Endodermal cell (in vitro differentiated cells): ENCODE results near the gene MAP2K6. TPM values are rescaled to one million over a fixed set of nuclear protein-coding genes. Genes with fewer than 3 reads are reported as not detected.

Experiments
- DNase-seq: peaks from one replicate; pipeline ENCODE4 v3.0.0-alpha.2; 2017
- H3K27ac ChIP-seq: 2 replicates; pipeline ENCODE4 v1.5.1; 2013; ENCODE audit warnings: mild to moderate bottlenecking, low read depth, low read length, moderate library complexity
- H3K27me3 ChIP-seq: 2 replicates; pipeline ENCODE4 v1.6.1; 2013; ENCODE audit warnings: mild to moderate bottlenecking, low read length, moderate library complexity; ENCODE audit not compliant: insufficient read depth, control insufficient read depth, poor library complexity, severe bottlenecking
- H3K36me3 ChIP-seq: 2 replicates; pipeline ENCODE4 v1.7.0; 2013; ENCODE audit warnings: mild to moderate bottlenecking, low read length, moderate library complexity; ENCODE audit not compliant: control insufficient read depth, insufficient read depth
- H3K4me1 ChIP-seq: one replicate; pipeline ENCODE4 v1.7.0; 2013; ENCODE audit warnings: low read length; ENCODE audit not compliant: control insufficient read depth, insufficient read depth
- H3K4me3 ChIP-seq: 2 replicates; pipeline ENCODE4 v1.5.1; 2013; ENCODE audit warnings: mild to moderate bottlenecking, low read length, moderate library complexity
- H3K9ac ChIP-seq: 2 replicates; pipeline ENCODE4 v1.6.1; 2013; ENCODE audit warnings: mild to moderate bottlenecking, low read length, moderate library complexity; ENCODE audit not compliant: poor library complexity, severe bottlenecking; ENCODE audit errors: extremely low read depth
- H3K9me3 ChIP-seq: 2 replicates; pipeline ENCODE4 v1.6.1; 2013; ENCODE audit warnings: mild to moderate bottlenecking, low read length, moderate library complexity; ENCODE audit not compliant: control insufficient read depth
- H3K27ac Mint-ChIP-seq: 2 replicates; pipeline ENCODE4 v1.8.0; 2020; ENCODE audit warnings: mixed read lengths
- H3K27me3 Mint-ChIP-seq: 2 replicates; pipeline ENCODE4 v1.8.0; 2021; ENCODE audit warnings: mild to moderate bottlenecking, mixed read lengths; ENCODE audit not compliant: insufficient read depth
- H3K36me3 Mint-ChIP-seq: 2 replicates; pipeline ENCODE4 v1.8.0; 2020; ENCODE audit warnings: low read depth, mixed read lengths
- H3K4me1 Mint-ChIP-seq: 2 replicates; pipeline ENCODE4 v1.8.0; 2020; ENCODE audit warnings: mixed read lengths
- H3K4me3 Mint-ChIP-seq: 2 replicates; pipeline ENCODE4 v1.8.0; 2020; ENCODE audit warnings: mild to moderate bottlenecking, moderate library complexity, mixed read lengths
- H3K9me3 Mint-ChIP-seq: 2 replicates; pipeline ENCODE4 v1.8.0; 2020; ENCODE audit warnings: mild to moderate bottlenecking, mixed read lengths
- CTCF ChIP-seq: fragments of 200-600 bp; sonication (generic); conservative IDR thresholded peaks from 2 replicates; pipeline ENCODE4 v1.5.0; 2021; ENCODE audit warnings: antibody characterized with exemption, mild to moderate bottlenecking
- WGBS, 2 experiments: methylation state at CpG; one replicate each; pipeline versions ENCODE4 v1.1.5 to v1.1.7; 2013; ENCODE audit warnings: missing lambda C conversion rate in 2 of 2, mixed read lengths in 1 of 2; ENCODE audit not compliant: insufficient coverage in 1 of 2, insufficient read length in 1 of 2; 5-methylcytosine and 5-hydroxymethylcytosine counted together
- total RNA-seq, 2 donors: library from RNA; stranded (reverse); fragmentation: NEBNext Ultra II Directional in 1 of 2; extraction: Animal tissue kit (Norgen Biotek cat#: 25700) in 1 of 2; gene quantifications; 2 replicates in 1 of 2; 3 replicates in 1 of 2; pipeline ENCODE4 v1.2.1, GENCODE V29; 2021

The MAP2K6 gene
- total RNA-seq, 2 donors from 2014 or later = 42.2 to 55.3 TPM

GRCh38 chr17:69450131-69450530 lies 35.6 kb downstream of the MAP2K6 start:
- Histone ChIP-seq H3K9me3 (no peaks in the 10 kb centered on the region), H3K4me1 (peaks cover 7% of the 10 kb centered on the region), H3K27ac (no peak overlapping the region), H3K9ac (no peak overlapping the region), H3K4me3 (no peak overlapping the region), H3K36me3 (no peaks in the 10 kb centered on the region), H3K27me3 (no peaks in the 10 kb centered on the region)
- H3K27ac Mint-ChIP-seq = peak overlapping the region; percentile 61
- peak; percentile 50 for DNase-seq
- H3K4me3 Mint-ChIP-seq = no peak overlapping the region
- H3K4me1 Mint-ChIP-seq = peaks cover 53% of the 10 kb centered on the region
- no peaks in the 10 kb centered on the region for H3K27me3 Mint-ChIP-seq
- WGBS, 2 experiments = 88 to 91% methylated on average over 2 to 4 of the region's 4 CpGs
- no peak for TF ChIP-seq CTCF
- H3K9me3 Mint-ChIP-seq = no peaks in the 10 kb centered on the region
- no peaks in the 10 kb centered on the region for H3K36me3 Mint-ChIP-seq

GRCh38 chr17:69450918-69451317 lies 36.4 kb downstream of the MAP2K6 start:
- Histone ChIP-seq H3K9ac (no peak overlapping the region), H3K36me3 (no peaks in the 10 kb centered on the region), H3K27me3 (no peaks in the 10 kb centered on the region), H3K4me1 (peaks cover 7% of the 10 kb centered on the region), H3K4me3 (no peak overlapping the region), H3K27ac (no peak overlapping the region), H3K9me3 (no peaks in the 10 kb centered on the region)
- Mint-ChIP-seq H3K27ac (peak overlapping the region; percentile 90), H3K36me3 (no peaks in the 10 kb centered on the region), H3K27me3 (no peaks in the 10 kb centered on the region), H3K4me3 (no peak overlapping the region), H3K9me3 (no peaks in the 10 kb centered on the region), H3K4me1 (peaks cover 58% of the 10 kb centered on the region)
- DNase-seq = peak; percentile 55
- TF ChIP-seq CTCF = no peak
- 59 to 71% methylated on average over 7 of the region's 7 CpGs for WGBS, 2 experiments

GRCh38 chr17:69451416-69452394 lies 37.2 kb downstream of the MAP2K6 start:
- Mint-ChIP-seq H3K27me3 (no peaks in the 10 kb centered on the region), H3K36me3 (peaks cover 2% of the 10 kb centered on the region), H3K9me3 (no peaks in the 10 kb centered on the region), H3K4me3 (no peak overlapping the region), H3K27ac (peak overlapping the region; percentile 90), H3K4me1 (peaks cover 62% of the 10 kb centered on the region)
- Histone ChIP-seq H3K36me3 (no peaks in the 10 kb centered on the region), H3K9me3 (no peaks in the 10 kb centered on the region), H3K4me1 (peaks cover 7% of the 10 kb centered on the region), H3K9ac (no peak overlapping the region), H3K27ac (no peak overlapping the region), H3K27me3 (no peaks in the 10 kb centered on the region), H3K4me3 (no peak overlapping the region)
- TF ChIP-seq CTCF = no peak
- DNase-seq = peak; percentile 70
- 87 to 90% methylated on average over 7 to 8 of the region's 8 CpGs for WGBS, 2 experiments
